NCI-H1105 (cell line): ENCODE results near the gene FXYD1.
"Not testable (repeated sequence)": the region's sequence is repeated elsewhere in the genome, so short reads cannot be mapped to it uniquely, and the experiment has no call there.

Experiments
- DNase-seq: peaks from one replicate; lab custom pipeline; 2025; lab: John Stamatoyannopoulos, UW

FXYD1 gene

DNA sequence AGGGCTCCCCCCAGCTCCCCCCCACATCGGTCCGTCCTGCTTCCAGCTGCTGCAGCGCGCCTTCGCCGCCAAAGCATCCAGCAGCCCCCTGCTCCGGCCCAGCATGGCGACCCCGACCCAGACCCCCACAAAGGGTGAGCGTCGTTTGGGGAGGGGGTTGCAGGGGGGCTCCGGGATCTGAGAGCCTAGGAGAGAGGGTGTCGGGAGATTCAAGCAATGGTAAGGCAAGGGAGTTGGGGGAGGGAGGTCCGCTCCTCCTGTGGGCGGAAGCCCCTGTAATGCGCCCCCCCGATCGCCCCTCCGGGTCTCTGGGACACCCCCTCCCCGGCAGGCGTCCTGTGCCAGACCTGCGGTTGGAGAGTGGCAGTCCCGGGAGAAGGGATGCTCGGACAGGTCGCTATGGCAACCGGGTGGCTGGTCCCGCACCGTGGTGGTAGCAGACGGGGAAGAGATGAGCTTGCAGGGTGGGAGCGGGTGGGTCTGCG, 4.6 kb downstream of the FXYD1 start, which contains the start of gene FXYD7:
Gene FXYD7 (plus strand): TSS at position 25 of the 485 bp plus-strand sequence. CDS start 79 bp downstream, at position 104.
- peak; percentile 3 for DNase-seq

DNA sequence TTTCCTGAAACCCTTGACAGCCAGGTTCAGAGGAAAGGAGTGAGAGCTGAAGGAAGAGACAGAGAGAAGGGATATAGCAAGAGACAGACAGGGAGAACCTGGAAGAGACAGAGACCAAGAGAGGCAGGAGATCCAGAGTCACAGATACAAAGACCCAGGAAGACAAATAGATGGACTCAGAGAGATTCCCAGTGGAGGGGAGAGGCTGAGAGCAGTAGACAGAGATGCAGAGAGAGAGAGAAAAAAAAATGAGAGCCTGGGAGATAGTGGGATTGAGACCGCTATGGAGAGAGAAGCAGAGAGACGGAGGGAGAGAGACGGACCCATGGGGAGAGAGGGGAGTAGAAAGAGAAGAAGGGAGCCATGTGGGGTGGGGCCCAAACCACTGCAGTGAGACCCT, 5.2 kb downstream of the FXYD1 start:
- DNase-seq = no peak

DNA sequence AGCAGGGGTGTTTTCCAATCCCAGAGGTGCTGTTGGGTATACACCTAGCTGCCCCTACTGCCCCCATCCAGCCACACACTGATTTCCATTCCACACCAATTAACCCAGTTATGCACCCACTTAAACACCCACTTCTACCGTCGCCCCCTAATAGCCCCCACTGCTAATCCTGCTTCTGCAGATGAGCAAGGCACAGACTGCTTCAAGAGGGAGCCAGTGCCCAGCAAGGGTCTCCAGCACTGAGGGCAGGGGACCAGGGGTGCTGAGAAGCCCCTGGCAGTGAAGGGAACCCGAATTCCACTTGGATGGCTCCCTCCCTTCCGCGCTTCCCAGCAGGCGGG, 5.6 kb downstream of the FXYD1 start:
- DNase-seq = no peak

DNA sequence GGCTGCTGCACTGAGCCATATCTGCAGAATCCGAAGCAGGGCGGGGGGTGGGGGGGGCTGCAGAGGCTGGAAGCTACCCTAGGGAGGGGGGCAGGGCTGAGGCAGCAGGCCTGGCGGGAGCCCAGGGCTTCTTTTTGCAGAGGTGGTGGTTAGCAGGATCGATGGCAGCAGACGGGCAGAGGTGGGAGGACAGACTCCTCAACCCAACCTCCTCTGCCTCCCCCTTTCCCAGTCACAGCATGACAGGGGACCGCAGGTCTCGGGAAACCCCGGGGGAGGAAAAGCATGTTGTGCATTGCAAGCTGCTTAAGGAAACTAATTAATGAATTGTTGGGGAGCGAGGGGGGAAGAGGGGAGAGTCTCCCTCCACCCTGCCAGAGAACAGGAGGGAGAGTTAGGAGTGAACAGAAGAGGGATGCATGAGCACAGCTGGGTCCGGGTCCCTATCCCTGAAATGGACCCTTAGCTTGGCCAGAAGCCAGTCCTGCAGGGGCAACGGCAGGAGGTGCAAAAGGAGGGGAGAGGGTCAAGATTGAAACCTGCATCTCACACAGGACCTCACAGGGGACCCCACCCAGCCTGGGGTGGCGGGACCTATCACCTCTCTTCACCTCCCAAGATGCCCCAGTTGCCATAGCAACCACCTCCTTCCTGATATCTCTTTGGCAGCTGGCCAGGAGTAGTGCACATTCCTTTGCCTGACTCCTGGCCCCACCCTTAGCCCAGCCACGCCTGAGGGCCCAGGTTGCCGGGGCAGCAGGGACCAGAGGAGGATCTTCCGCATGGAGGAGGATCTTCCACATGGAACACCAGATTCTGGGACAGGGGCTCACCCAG, 6.2 kb downstream of the FXYD1 start:
- peak; percentile 56 for DNase-seq

DNA sequence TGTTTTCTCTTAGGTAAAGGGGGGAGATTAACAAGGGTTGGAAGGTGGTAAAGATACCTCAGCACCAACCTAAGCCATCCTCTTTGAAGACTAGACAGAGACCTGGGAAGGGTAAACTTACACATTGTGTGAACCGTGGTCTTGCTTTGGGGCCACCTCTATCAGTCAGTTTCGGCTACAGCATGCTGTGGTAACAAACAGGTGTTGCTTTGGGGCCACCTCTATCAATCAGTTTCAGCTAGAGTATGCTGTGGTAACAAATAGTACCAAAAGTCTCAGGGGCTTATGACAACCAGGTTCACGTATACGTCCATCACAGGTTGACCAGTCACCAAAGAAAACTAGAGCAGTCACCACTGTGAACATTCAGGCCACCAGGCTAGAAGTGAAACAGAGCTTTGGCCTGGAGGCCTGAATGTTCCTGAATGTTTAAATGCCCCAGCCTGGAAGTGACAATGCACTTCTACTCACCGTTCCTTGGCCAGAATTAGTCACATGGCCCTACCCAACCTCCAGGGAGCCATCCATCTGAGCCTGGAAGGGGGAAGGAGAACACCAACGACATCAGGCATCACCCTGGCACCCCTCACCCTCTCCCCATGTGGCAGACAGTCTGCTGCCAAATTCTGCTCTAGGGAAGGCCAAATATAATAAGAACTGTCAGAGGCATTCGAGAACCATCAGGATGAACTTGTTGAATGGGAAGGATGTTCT, 8.3 kb downstream of the FXYD1 start:
- DNase-seq = no peak

DNA sequence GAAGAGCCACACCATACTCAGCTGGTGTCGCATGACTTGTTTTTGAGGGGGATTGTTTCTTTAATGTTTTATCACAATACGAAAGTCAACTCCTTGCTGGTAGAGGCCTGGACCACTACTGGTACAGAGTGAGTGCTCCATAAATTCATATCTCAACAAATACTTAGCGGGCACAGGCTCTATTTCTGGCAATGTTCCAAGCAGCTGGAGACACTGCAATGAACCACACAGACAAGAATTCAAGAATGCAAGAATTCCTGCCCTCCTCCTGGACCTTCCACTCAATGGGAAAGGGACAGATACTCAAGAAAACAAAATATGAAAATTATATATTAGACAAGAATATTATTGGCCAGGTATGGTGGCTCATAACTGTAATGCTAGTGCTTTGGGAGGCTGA, 10.8 kb downstream of the FXYD1 start:
- DNase-seq = no peak

DNA sequence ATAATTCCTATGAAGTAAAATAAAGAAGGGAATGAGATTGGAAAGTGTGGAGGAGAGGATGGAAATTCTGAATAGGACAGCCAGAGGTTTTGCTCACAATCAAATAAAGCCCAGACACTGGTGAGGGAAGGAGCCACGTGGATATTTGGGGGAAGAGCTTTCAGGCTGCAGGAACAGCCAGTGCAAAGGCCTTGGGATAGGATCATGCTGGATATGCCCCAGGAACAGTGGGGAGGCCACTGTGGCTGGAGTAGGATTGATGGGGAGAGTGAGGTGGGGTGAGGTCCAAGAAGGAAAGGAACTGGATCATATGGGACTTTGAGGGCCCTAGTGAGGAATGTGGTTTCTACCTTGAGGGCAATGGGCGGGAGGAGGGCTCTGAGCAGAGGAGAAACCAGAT, 11.8 kb downstream of the FXYD1 start:
- DNase-seq = no peak

DNA sequence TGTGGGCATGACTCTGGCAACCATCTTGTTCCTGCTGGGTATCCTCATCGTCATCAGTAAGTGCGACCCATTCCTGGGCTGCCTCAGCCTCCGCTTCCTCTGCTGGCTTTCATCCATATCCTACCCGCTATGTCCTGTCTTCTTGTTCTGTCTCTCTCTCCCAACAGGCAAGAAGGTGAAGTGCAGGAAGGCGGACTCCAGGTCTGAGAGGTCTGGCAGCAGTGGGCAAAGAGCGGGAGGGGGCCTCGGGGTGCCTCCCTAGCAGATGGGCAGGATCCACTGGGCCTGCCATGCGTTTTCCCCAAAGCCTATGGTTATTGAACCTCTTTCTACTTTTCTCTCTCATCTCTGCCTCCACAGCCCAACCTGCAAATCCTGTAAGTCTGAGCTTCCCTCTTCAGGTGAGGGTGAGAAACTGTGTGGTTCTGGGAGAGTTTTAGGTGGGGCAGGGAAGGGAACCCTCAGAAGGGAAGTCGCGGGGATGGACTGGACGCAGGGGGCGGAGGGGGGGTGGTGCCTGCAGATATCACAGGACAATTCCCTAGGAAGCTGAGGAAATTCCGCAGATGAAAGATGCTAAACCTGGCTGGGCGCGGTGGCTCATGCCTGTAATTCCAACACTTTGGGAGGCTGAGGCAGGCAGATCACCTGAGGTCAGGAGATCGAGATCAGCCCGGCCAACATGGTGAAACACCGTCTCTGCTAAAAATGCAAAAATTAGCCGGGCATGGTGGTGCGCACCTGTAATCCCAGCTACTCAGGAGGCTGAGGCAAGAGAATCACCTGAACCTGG, 12.8 kb downstream of the FXYD1 start:
- DNase-seq = no peak

DNA sequence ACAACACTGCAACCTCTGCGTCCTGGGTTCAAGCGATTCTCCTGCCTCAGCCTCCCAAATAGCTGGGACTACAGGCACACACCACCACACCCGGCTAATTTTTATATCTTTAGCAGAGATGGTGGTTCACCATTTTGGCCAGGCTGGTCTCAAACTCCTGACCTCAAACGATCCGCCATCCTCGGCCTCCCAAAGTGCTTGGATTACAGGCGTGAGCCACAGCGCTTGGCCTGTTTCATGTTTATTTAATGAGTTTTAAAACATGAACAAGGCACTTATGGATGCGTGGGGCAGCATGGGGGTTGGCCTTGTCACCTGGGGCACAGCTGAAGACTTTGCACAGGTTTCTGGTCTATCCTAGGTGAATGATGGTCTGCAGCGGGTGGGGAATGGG, 14.5 kb downstream of the FXYD1 start:
- DNase-seq = not testable (repeated sequence)

DNA sequence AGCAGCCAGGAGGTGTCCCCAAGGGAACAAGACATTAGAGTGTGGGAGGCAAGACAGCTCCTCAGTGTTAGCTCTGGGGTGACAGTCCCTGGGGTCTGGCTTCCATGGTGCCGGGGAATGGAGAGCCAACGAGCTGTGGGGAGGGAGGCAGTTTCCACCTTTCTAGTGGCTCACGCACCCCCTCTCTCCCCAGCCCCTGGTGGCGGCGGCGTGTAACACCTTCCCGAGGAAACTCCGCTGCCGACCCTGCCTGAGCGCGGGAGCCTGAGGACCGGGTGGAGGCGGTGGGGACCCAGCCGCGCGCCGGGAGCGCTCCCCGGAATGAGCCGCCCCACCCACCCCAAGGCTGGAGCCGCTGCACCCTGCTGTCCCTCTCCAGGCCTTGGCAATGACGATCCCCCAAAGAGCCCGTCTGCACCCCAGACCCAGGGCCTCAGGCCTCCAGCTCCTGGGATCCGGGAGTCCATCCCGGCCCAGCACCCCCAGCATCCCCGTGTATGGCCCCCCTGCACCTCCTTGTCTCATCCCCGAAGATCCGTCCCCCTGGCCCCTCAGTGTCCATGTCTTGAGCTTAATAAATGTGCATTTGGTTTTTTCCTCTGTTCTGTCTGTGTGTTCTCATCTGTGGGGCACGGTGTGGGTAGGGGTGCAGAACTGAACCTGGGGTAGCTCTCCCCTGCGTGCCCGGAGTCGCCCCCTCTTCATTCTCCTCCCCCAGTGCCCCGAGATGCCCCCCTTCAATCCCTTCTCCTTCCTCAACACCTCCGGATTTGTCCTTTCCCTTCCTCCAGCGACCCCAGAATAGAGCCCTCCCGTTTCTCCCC, 15.3 kb downstream of the FXYD1 start:
- peak; percentile 15 for DNase-seq

DNA sequence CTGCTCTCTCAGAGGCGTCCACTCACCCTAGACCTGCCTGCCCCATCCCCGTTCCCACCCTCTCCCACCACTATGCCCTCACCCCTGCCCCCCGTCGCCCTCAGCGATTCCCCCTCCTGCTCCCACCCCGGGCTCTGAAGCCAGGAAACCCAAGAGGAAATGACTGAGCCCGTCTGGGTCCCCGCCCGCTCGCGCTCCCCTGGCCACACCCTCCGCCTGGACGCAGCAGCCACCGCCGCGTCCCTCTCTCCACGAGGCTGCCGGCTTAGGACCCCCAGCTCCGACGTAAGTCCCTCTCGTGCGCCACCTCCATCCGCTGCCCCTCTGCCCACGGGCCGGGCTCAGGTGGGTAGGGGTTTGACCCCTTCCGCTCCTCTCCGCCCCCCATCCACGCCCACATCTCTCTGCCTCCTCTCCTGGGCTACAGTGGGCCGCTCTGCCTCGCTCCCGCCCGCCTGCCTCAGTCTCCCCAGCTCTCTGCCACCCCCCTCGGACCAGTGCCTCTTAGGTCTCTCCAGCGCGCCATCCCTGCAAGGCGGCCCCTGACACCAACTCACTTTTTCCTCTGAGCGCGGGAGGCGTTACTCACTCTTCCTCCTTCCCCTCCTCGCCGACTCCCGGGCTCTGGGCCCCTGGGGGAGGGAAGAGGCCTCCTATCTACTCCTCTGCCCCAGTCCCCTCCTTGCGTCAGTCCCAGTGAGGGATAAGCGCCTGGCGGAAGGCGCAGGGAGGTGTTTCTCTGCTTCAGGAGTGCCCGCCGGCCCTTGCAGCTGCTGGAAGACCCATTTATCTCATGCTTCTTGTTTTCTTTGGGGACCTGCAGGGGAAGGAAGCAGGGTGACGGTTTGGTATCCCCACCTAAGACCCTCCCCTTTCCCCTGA, 16.1 kb downstream of the FXYD1 start, which contains the start of gene FXYD5:
Gene FXYD5 (plus strand): TSS at position 211 of the 882 bp plus-strand sequence. CDS start 816 bp downstream, outside the sequence.
- DNase-seq = peak; percentile 23

DNA sequence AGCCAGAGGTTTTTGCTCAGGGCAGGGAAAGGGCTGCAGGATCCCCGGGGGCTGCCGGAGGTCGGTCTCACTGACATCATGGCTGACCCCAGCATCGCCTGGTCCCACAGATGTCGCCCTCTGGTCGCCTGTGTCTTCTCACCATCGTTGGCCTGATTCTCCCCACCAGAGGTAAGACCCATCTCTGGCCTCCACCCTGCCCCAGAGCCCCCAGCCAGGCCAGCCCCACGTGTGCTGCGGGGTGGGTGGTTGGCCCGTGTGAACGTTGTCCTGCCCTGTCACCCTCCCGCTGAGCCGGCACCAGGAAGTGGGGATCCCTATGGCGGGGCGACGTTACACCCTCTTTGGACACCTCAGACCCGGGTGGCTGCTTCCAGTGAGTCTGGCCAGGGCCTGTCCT, 16.8 kb downstream of the FXYD1 start:
- DNase-seq = no peak

DNA sequence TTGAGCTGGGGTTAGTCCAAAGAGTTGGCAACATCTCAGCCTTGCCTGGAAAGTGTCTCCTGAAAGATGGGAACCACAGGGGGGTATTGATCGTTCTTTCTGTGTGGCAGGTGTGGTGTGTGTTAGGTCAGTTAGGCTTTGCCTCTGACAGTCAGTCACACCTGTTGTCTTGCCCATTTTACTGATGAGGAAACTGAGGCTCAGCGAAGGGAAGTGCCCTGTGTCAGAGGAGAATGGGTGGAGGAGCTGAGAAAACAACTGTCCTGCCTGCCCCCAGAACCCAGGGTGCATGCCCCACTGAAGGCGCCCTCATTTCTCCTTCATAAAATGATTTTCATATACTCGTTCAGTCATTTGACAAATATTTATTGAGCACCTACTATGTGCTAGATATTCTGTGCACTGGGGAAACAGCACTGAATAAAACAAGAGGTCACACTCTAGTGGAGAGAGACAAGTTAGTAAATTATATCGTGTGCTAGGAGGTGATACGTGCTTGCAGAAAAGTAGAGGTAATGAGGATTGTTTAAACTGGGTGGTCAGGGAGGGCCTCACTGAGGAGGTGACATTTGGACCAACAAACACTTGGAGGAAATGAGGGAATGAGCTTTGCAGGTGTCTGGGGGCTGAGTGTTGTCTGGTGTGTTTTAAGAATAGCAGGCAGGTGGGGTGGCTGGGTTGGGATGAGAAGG, 17.5 kb downstream of the FXYD1 start:
- DNase-seq = no peak

DNA sequence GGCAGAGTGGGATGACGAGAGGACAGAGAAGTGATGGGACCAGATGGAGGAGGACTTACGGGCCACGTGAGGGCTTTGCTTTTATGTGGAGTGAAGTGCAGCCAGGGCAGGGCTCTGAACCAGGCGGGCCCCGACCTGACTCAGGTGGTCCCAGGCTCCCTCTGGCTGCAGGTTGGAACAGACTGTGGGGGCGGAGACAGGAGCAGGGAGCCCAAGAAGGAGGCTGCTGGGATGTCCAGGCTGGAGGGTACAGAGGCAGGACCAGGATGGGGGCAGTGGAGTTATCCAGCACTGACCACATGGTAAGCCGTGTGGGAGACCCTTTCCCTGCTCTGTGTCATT, 18.0 kb downstream of the FXYD1 start:
- no peak for DNase-seq

DNA sequence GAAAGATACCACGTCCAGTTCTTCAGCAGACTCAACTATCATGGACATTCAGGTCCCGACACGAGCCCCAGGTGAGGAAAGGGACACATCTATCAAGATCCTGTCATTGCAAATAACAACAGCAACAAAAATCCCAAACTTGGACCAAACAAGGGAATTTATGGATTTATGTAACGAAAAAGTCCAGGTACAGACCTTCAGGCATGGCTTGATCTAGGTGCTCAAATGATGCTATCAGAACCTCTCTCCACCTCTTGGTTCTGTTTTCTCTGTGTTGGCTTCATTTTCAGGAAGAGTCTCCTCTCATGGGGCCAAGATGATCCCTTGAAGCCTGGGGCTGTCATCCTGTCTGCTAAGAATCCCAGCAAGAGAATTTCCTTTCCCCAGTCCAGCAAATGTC, 18.8 kb downstream of the FXYD1 start:
- no peak for DNase-seq

DNA sequence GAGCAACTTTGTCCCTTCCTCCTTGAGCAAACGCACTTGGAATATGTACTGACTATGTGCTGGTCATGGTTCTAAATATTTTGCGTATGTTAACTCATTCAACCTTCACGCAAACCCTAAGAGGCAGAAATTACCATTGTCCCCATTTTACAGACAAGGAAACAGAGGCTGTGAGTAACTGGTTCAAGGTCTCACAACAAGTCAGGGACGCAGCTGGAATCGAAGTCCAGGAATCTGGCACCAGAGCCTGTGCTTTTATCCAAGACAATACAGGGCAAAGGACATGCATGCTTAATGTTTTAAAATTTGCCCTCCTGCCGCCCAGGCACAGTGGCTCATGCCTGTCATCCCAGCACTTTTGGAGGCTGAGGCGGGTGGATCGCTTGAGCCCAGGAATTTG, 21.0 kb downstream of the FXYD1 start:
- no peak for DNase-seq

DNA sequence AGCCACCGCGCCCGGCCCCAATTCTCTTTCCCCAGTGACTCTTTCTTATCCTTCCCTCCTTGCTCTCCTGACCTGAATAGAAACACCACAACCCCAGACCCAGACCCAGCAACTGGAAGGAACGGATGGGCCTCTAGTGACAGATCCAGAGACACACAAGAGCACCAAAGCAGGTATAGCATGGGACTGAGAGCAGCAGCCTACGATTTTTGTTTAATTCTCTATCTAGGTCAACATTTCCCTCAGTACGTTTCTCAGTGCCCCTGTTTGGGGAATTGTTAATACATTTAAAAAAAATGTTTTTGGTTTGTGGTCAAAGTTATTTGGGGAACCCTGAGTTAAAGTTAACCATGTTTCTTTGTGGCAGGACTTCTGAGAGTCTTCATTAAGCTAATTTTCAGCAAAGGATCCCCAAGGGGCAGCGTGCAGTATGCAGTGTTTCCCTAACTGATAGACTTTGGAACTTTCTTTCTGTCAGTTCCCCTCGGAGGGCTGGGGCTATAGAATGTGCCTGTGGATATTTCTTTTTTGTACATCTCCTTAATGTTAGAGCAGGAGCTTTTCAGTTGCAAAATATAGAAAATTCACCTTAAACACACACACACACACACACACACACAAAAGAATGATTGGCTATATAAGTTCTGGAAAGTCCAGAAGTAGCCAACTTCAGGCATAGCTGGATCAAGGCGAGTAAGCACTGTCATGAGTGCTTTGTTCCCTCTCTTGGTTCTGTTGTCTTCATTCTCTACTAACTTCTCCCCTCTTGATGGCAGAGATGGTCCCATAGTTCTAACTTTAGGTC, 22.2 kb downstream of the FXYD1 start:
- no peak for DNase-seq

DNA sequence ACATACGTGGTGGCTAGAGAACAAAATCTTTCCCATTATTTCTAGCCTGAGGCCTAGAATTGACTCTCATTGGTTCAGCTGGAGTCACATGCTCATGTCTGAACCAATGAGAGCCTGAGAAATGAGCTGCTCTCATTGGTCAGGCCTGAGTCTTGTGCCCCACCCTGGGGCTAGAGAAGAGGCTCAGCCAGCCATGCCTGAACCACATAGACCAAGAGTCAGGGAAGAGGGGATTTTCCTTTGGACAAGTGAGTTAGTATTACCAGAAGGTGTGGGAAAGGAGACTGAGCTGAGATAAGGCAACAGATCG, 22.8 kb downstream of the FXYD1 start:
- no peak for DNase-seq
